ENCODE data around the gene PTPRR.

Gene PTPRR

DNA sequence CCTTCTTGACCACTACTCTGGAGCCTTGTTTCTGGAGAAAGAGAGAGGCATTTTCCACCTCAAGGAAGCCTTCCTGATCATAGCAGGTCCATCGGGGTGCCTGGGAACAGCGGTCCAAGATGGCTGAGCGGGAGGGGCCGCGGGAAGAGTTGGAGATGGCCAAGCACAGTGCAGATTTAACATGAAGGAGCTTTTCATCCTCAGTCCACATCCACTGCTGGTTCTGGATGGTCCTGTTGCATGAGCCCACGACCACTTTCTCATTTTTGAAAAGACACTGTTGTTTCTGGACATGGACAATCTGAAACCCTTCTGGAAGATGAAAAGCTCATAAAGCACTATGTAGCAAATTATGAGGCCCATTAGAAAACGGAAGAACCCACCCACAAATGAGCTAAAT lies 284.8 kb downstream of the PTPRR start:
- no peak overlapping the region for H4K5ac ChIP-seq (ENCODE audit: low read length)
- H3K18ac ChIP-seq (ENCODE audit: low read length) = no peak overlapping the region

DNA sequence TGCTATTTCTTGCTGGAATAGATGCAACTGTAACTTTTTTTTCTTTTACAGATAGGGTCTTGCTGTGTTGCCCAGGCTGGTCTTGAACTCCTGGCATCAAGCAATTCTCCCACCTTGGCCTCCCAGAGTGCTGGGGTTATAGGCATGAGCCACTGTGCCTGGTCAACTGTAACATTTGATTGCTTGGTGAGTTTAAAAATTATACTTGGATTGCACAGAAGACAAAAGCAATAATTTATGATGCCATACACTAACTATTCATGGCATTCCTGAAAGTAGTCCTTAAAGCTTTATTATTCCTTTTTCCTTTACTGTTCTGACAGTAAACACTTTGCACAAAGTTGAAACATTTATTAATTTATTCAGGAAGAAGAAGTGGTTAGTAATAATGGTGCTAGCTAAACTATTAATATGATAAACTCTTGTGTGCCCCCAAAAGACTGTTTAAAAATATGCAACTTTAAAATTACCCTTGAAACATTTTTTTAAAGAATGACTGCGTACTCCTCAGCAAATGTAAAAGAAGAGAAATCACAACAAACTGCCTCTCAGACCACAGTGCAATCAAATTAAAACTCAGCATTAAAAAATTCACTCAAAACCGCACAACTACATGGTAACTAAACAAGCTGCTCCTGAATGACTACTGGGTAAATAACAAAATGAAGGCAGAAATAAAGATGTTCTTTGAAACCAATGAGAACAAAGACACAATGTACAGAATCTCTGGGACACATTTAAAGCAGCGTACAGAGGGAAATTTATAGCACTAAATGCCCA lies 291.6 kb downstream of the PTPRR start:
- H2BK120ac ChIP-seq (ENCODE audit: low read depth, low read length) = no peak overlapping the region
- no peak overlapping the region for H2AK5ac ChIP-seq (ENCODE audit: low read length)
- H3K56ac ChIP-seq (ENCODE audit: low read length) = no peak overlapping the region
- no peak overlapping the region for H4K8ac ChIP-seq (ENCODE audit: low read depth, low read length)
- no peak overlapping the region for H2BK5ac ChIP-seq (ENCODE audit: low read length)
- H3K36me3 ChIP-seq (ENCODE audit: control insufficient read depth, insufficient read depth, low read length) = no peaks in the 10 kb centered on the region
- no peak overlapping the region for H3K27ac ChIP-seq (ENCODE audit: low read depth, low read length)
- H3K79me2 ChIP-seq (ENCODE audit: control insufficient read depth, insufficient read depth, low read length) = no peaks in the 10 kb centered on the region
- no peak overlapping the region for H3K18ac ChIP-seq (ENCODE audit: low read length)
- WGBS (ENCODE audit: extremely low coverage, insufficient coverage, low lambda C conversion rate) = no CpG with 5 or more reads among the region's 3 CpGs
- no peaks in the 10 kb centered on the region for H3K4me1 ChIP-seq (ENCODE audit: control insufficient read depth, low read depth, low read length)
- H3K4ac ChIP-seq (ENCODE audit: low read depth, low read length) = no peak overlapping the region
- H3K9ac ChIP-seq (ENCODE audit: low read length) = no peak overlapping the region
- H4K5ac ChIP-seq (ENCODE audit: low read length) = no peak overlapping the region
- H3K27me3 ChIP-seq (ENCODE audit: insufficient read depth, low read length, poor library complexity) = no peaks in the 10 kb centered on the region
- no peak overlapping the region for H3K23ac ChIP-seq (ENCODE audit: low read length)
- DNase-seq = no peak
- no peak overlapping the region for H2BK15ac ChIP-seq (replicated peaks; ENCODE audit: low read depth)
- H3K4me3 ChIP-seq (ENCODE audit: low read length) = no peak overlapping the region
- no peaks in the 10 kb centered on the region for H3K79me1 ChIP-seq (ENCODE audit: low read length)
- no peak overlapping the region for H3K4me2 ChIP-seq (ENCODE audit: low read length)

More for the DNA sequence above, 284.8 kb downstream of the PTPRR start:
- no peaks in the 10 kb centered on the region for H3K36me3 ChIP-seq (ENCODE audit: control insufficient read depth, insufficient read depth, low read length)
- H3K79me1 ChIP-seq (ENCODE audit: low read length) = no peaks in the 10 kb centered on the region
- H3K9ac ChIP-seq (ENCODE audit: low read length) = no peak overlapping the region
- H3K79me2 ChIP-seq (ENCODE audit: control insufficient read depth, insufficient read depth, low read length) = no peaks in the 10 kb centered on the region
- no peak overlapping the region for H3K27ac ChIP-seq (ENCODE audit: low read depth, low read length)
- H4K8ac ChIP-seq (ENCODE audit: low read depth, low read length) = no peak overlapping the region
- no peaks in the 10 kb centered on the region for H3K27me3 ChIP-seq (ENCODE audit: insufficient read depth, low read length, poor library complexity)
- H2AK5ac ChIP-seq (ENCODE audit: low read length) = no peak overlapping the region
- H3K4ac ChIP-seq (ENCODE audit: low read depth, low read length) = no peak overlapping the region
- no peak overlapping the region for H3K4me2 ChIP-seq (ENCODE audit: low read length)
- H2BK5ac ChIP-seq (ENCODE audit: low read length) = no peak overlapping the region
- WGBS (ENCODE audit: extremely low coverage, insufficient coverage, low lambda C conversion rate) = no CpG with 5 or more reads among the region's 7 CpGs
- no peak overlapping the region for H3K4me3 ChIP-seq (ENCODE audit: low read length)
- H2BK15ac ChIP-seq (replicated peaks; ENCODE audit: low read depth) = no peak overlapping the region
- no peak for DNase-seq
- H3K56ac ChIP-seq (ENCODE audit: low read length) = no peak overlapping the region
- H3K4me1 ChIP-seq (ENCODE audit: control insufficient read depth, low read depth, low read length) = no peaks in the 10 kb centered on the region
- H2BK120ac ChIP-seq (ENCODE audit: low read depth, low read length) = no peak overlapping the region
- no peak overlapping the region for H3K23ac ChIP-seq (ENCODE audit: low read length)

DNA sequence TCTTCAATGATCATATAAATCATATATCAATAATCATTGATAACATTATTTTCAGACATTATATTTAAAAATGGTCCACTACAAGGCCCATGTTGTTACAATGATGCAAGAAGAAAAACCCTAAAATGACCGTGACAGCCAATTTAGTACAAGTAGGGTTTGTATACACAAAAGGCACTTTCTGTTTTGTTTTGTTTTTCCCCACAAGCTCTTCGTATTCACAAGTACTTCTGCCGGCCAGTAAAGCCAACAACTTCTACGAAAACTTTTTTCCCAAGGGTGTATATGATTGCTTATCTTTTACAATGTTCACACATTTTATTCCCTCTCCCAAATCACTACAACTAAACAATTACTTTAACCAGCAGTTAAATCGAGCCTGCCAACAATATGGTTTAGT lies 292.9 kb downstream of the PTPRR start:
- Histone ChIP-seq H3K18ac (ENCODE audit: low read length) (no peak overlapping the region), H3K4me1 (ENCODE audit: control insufficient read depth, low read depth, low read length) (no peaks in the 10 kb centered on the region), H3K27me3 (ENCODE audit: insufficient read depth, low read length, poor library complexity) (no peaks in the 10 kb centered on the region), H3K9ac (ENCODE audit: low read length) (no peak overlapping the region), H3K27ac (ENCODE audit: low read depth, low read length) (no peak overlapping the region), H3K23ac (ENCODE audit: low read length) (no peak overlapping the region), H4K5ac (ENCODE audit: low read length) (no peak overlapping the region), H3K79me2 (ENCODE audit: control insufficient read depth, insufficient read depth, low read length) (no peaks in the 10 kb centered on the region), H3K4ac (ENCODE audit: low read depth, low read length) (no peak overlapping the region), H3K4me2 (ENCODE audit: low read length) (no peak overlapping the region), H3K56ac (ENCODE audit: low read length) (no peak overlapping the region), H2BK120ac (ENCODE audit: low read depth, low read length) (no peak overlapping the region), H2BK5ac (ENCODE audit: low read length) (no peak overlapping the region), H3K79me1 (ENCODE audit: low read length) (no peaks in the 10 kb centered on the region), H3K4me3 (ENCODE audit: low read length) (no peak overlapping the region), H4K8ac (ENCODE audit: low read depth, low read length) (no peak overlapping the region), H3K36me3 (ENCODE audit: control insufficient read depth, insufficient read depth, low read length) (no peaks in the 10 kb centered on the region), H2AK5ac (ENCODE audit: low read length) (no peak overlapping the region), H2BK15ac (replicated peaks; ENCODE audit: low read depth) (no peak overlapping the region)
- DNase-seq = no peak
- 100% methylated on average over 1 of the region's 5 CpGs for WGBS (ENCODE audit: extremely low coverage, insufficient coverage, low lambda C conversion rate)

DNA sequence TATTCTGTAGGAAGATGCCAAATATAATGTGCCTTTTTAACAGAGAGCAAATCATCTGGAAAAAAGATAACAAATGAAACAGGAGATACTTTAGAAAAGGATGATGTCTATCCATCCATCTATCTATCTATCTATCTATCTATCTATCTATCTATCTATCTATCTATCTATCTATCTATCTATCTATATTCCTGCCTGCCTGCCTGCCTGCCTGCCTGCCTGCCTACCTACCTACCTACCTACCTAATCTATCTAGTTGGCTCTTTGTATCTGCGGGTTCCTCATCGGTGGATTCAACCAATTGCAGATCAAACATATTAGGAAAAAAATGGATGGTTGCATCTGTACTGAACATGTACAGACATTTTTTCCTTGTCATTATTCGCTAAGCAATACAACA lies 294.4 kb downstream of the PTPRR start:
- H3K9ac ChIP-seq (ENCODE audit: low read length) = no peak overlapping the region
- no peak overlapping the region for H3K18ac ChIP-seq (ENCODE audit: low read length)
- H3K36me3 ChIP-seq (ENCODE audit: control insufficient read depth, insufficient read depth, low read length) = no peaks in the 10 kb centered on the region
- H3K4me2 ChIP-seq (ENCODE audit: low read length) = no peak overlapping the region
- no peak overlapping the region for H3K4me3 ChIP-seq (ENCODE audit: low read length)
- no peak for DNase-seq
- no peak overlapping the region for H3K23ac ChIP-seq (ENCODE audit: low read length)
- no peak overlapping the region for H3K27ac ChIP-seq (ENCODE audit: low read depth, low read length)
- no peak overlapping the region for H3K4ac ChIP-seq (ENCODE audit: low read depth, low read length)
- no peak overlapping the region for H2AK5ac ChIP-seq (ENCODE audit: low read length)
- no peaks in the 10 kb centered on the region for H3K4me1 ChIP-seq (ENCODE audit: control insufficient read depth, low read depth, low read length)
- no peaks in the 10 kb centered on the region for H3K79me1 ChIP-seq (ENCODE audit: low read length)
- no peaks in the 10 kb centered on the region for H3K27me3 ChIP-seq (ENCODE audit: insufficient read depth, low read length, poor library complexity)
- H2BK5ac ChIP-seq (ENCODE audit: low read length) = no peak overlapping the region
- no peaks in the 10 kb centered on the region for H3K79me2 ChIP-seq (ENCODE audit: control insufficient read depth, insufficient read depth, low read length)
- WGBS (ENCODE audit: extremely low coverage, insufficient coverage, low lambda C conversion rate) = no CpG with 5 or more reads among the region's 3 CpGs
- H3K56ac ChIP-seq (ENCODE audit: low read length) = no peak overlapping the region
- no peak overlapping the region for H2BK15ac ChIP-seq (replicated peaks; ENCODE audit: low read depth)
- no peak overlapping the region for H4K5ac ChIP-seq (ENCODE audit: low read length)
- H4K8ac ChIP-seq (ENCODE audit: low read depth, low read length) = no peak overlapping the region
- H2BK120ac ChIP-seq (ENCODE audit: low read depth, low read length) = no peak overlapping the region

DNA sequence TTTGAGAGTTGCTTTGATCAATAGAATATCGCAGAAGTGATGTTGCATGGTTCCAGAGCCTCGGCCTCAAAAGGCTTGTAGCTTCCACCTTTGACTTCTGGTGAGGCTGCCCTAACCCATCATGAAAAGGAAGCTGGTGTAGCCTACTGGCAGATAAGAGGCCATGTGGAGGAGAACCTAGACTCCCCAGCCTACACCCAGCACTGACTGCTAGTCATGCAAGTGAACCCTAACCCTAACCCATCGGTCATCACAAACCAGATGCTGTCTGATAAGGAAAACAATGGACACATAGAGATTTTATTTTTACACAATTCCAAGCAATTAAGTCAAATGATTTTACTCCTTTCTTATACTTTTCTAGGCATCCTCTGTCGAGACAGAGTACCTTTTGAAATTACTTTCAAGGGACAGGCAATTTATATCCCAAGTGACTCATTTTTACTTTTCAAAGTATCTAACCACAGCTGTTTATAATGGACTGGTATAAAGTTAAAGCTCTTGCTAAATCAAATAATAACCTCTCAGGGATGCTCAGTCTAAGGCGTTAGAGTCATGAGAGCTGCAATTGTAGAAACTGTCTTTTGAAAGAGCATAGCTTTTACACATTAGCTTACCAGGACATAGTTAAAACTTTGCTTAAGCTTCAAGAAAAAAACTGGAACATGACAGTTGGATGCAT lies 300.9 kb downstream of the PTPRR start:
- Histone ChIP-seq H3K36me3 (ENCODE audit: control insufficient read depth, insufficient read depth, low read length) (no peaks in the 10 kb centered on the region), H3K56ac (ENCODE audit: low read length) (no peak overlapping the region), H2BK5ac (ENCODE audit: low read length) (no peak overlapping the region), H3K79me2 (ENCODE audit: control insufficient read depth, insufficient read depth, low read length) (no peaks in the 10 kb centered on the region), H3K4me2 (ENCODE audit: low read length) (no peak overlapping the region), H4K5ac (ENCODE audit: low read length) (no peak overlapping the region), H3K4me1 (ENCODE audit: control insufficient read depth, low read depth, low read length) (peaks cover 2% of the 10 kb centered on the region), H3K23ac (ENCODE audit: low read length) (no peak overlapping the region), H3K18ac (ENCODE audit: low read length) (no peak overlapping the region), H3K4ac (ENCODE audit: low read depth, low read length) (no peak overlapping the region), H3K27me3 (ENCODE audit: insufficient read depth, low read length, poor library complexity) (no peaks in the 10 kb centered on the region), H2BK120ac (ENCODE audit: low read depth, low read length) (no peak overlapping the region), H2AK5ac (ENCODE audit: low read length) (no peak overlapping the region), H3K4me3 (ENCODE audit: low read length) (no peak overlapping the region), H4K8ac (ENCODE audit: low read depth, low read length) (no peak overlapping the region), H3K79me1 (ENCODE audit: low read length) (no peaks in the 10 kb centered on the region), H2BK15ac (replicated peaks; ENCODE audit: low read depth) (no peak overlapping the region), H3K27ac (ENCODE audit: low read depth, low read length) (no peak overlapping the region), H3K9ac (ENCODE audit: low read length) (no peak overlapping the region)
- no peak for DNase-seq
- no CpG with 5 or more reads among the region's 5 CpGs for WGBS (ENCODE audit: extremely low coverage, insufficient coverage, low lambda C conversion rate)

All from mesendoderm (in vitro differentiated cells).